ENCODE results near the gene RILP.
"Not testable (repeated sequence)": the region's sequence is repeated elsewhere in the genome, so short reads cannot be mapped to it uniquely, and the experiment has no call there.

GRCh38 chr17:1688405-1688804 lies 38.7 kb upstream of the RILP start:
- not testable (repeated sequence) for TF ChIP-seq RARB, ESRRG (CRISPR knock-in tag; IDR thresholded peaks at IDR 0.05)

Measured in SK-N-SH treated with all-trans-retinoic acid at 6 μM for 48 hours (cell line).